WTC11 (cell line): ENCODE measurements around the gene TRIP12. TPM values are rescaled to one million over a fixed set of nuclear protein-coding genes. Genes with fewer than 3 reads are reported as not detected.
A peak's percentile ranks its signal among the peaks of the same experiment; 100 is the strongest.
"Not testable (repeated sequence)": the region's sequence is repeated elsewhere in the genome, so short reads cannot be mapped to it uniquely, and the experiment has no call there.

Experiments
- ATAC-seq: fragments of 200-7000 bp; cut with Tn5 transposase; 2 replicates; pipeline ENCODE4 v1.10.0; 2021; ENCODE audit warnings: mild to moderate bottlenecking, moderate library complexity
- CTCF ChIA-PET: fragments of 300-600 bp; sonication (Branson Sonifier 250); formaldehyde crosslinking; loops from one replicate; lab custom pipeline; 2021; ENCODE audit warnings: antibody characterized with exemption; lab: Charles Lee
- POLR2A ChIA-PET: fragments of 350-600 bp; sonication (Branson Sonifier 250); formaldehyde crosslinking; loops from one replicate; lab custom pipeline; 2021; ENCODE audit warnings: antibody characterized with exemption; lab: Charles Lee
- DNase-seq: peaks from one replicate; pipeline ENCODE4 v3.0.0; 2021; ENCODE audit warnings: low spot score
- H3K27ac Mint-ChIP-seq: 2 replicates; pipeline ENCODE4 v1.8.0; 2021; ENCODE audit warnings: mixed read lengths
- H3K27me3 Mint-ChIP-seq: 2 replicates; pipeline ENCODE4 v1.8.0; 2021; ENCODE audit warnings: low read depth, mild to moderate bottlenecking, moderate library complexity, mixed read lengths
- H3K36me3 Mint-ChIP-seq: 2 replicates; pipeline ENCODE4 v1.8.0; 2021; ENCODE audit warnings: mixed read lengths
- H3K4me1 Mint-ChIP-seq: 2 replicates; pipeline ENCODE4 v1.8.0; 2022; ENCODE audit warnings: mixed read lengths
- H3K4me3 Mint-ChIP-seq: 2 replicates; pipeline ENCODE4 v1.8.0; 2021; ENCODE audit warnings: mild to moderate bottlenecking, moderate library complexity, mixed read lengths
- H3K9me3 Mint-ChIP-seq: 2 replicates; pipeline ENCODE4 v1.8.0; 2021; ENCODE audit warnings: mixed read lengths
- ELF4 ChIP-seq: sonication (generic); formaldehyde crosslinking; IDR thresholded peaks from 2 replicates; pipeline ENCODE4 v1.8.1; 2022; ENCODE audit warnings: low read depth, mild to moderate bottlenecking, moderate library complexity, missing genetic modification reagents
- EMX1 ChIP-seq: fragments of 250-450 bp; sonication (Bioruptor Pico); IDR thresholded peaks from 2 replicates; pipeline ENCODE4 v1.8.0; 2021; ENCODE audit warnings: mild to moderate bottlenecking
- FOXK1 ChIP-seq: sonication (generic); formaldehyde crosslinking; IDR thresholded peaks from 2 replicates; pipeline ENCODE4 v1.8.0; 2022; ENCODE audit warnings: mild to moderate bottlenecking, moderate library complexity, missing genetic modification reagents
- NFYB ChIP-seq: sonication (generic); formaldehyde crosslinking; conservative IDR thresholded peaks from 2 replicates; pipeline ENCODE4 v1.8.0; 2022; ENCODE audit warnings: low read depth, missing genetic modification reagents
- NR1H2 ChIP-seq: sonication (generic); formaldehyde crosslinking; IDR thresholded peaks from 2 replicates; pipeline ENCODE4 v1.9.0; 2021; ENCODE audit warnings: mild to moderate bottlenecking, moderate library complexity, missing genetic modification reagents
- TEAD1 ChIP-seq: sonication (generic); formaldehyde crosslinking; IDR thresholded peaks from 2 replicates; pipeline ENCODE4 v1.8.0; 2022; ENCODE audit warnings: mild to moderate bottlenecking, missing genetic modification reagents
- ZNF416 ChIP-seq: fragments of 250-450 bp; sonication (Bioruptor Pico); IDR thresholded peaks from 2 replicates; pipeline ENCODE4 v1.9.0; 2021; ENCODE audit warnings: mild to moderate bottlenecking, inconsistent platforms
- ZNF671 ChIP-seq: fragments of 250-450 bp; sonication (Bioruptor Pico); IDR thresholded peaks from 2 replicates; pipeline ENCODE4 v1.8.0; 2021; ENCODE audit warnings: mild to moderate bottlenecking
- total RNA-seq: library from RNA; stranded (reverse); gene quantifications from 3 replicates; pipeline ENCODE4 v1.2.3, GENCODE V29; 2021
- TF ChIP-seq, protein P1 (sequence below): sonication (generic); formaldehyde crosslinking; IDR thresholded peaks from 2 replicates; pipeline ENCODE4 v1.8.1; 2023; ENCODE audit warnings: mild to moderate bottlenecking, missing genetic modification reagents, moderate library complexity
- TF ChIP-seq, protein P2 (sequence below): sonication (generic); formaldehyde crosslinking; IDR thresholded peaks from 2 replicates; pipeline ENCODE4 v1.8.0; 2023; ENCODE audit warnings: missing genetic modification reagents, mild to moderate bottlenecking, borderline replicate concordance
- TF ChIP-seq, protein P3 (sequence below): sonication (generic); formaldehyde crosslinking; IDR thresholded peaks from 2 replicates; pipeline ENCODE4 v1.8.0; 2023; ENCODE audit warnings: missing genetic modification reagents
- TF ChIP-seq, protein P4 (sequence below): fragments of 250-450 bp; sonication (Bioruptor Pico); conservative IDR thresholded peaks from 2 replicates; pipeline ENCODE4 v1.9.0; 2021; ENCODE audit warnings: mild to moderate bottlenecking
- TF ChIP-seq, protein P5 (sequence below): fragments of 250-450 bp; sonication (Bioruptor Pico); IDR thresholded peaks from 2 replicates; pipeline ENCODE4 v1.9.0; 2021; ENCODE audit warnings: mild to moderate bottlenecking, borderline replicate concordance

Gene TRIP12
- total RNA-seq, 1 experiment from 2014 or later = 149 TPM

DNA sequence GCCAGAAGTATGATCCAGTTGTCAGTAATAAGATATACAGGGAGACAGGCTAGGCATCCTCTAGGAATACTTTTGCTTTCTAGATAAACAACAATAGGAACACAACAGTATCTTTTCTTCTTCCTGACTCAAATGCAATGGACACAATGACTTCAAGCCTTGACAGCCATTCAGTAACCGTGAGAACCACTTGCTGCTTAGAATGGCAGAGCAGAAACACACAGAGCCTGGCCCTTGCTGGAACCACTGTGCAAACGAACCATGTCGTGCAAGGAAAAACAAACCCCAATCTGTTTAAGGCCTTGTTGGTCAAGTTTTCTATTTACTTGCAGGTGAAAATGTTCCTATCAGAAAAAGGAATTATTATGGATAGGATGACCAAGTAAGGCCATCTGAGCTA is 18.8 kb downstream of the TRIP12 start:
- CTCF ChIA-PET = no interaction called here
- H3K4me1 Mint-ChIP-seq = peaks cover 41% of the 10 kb centered on the region
- DNase-seq = no peak

DNA sequence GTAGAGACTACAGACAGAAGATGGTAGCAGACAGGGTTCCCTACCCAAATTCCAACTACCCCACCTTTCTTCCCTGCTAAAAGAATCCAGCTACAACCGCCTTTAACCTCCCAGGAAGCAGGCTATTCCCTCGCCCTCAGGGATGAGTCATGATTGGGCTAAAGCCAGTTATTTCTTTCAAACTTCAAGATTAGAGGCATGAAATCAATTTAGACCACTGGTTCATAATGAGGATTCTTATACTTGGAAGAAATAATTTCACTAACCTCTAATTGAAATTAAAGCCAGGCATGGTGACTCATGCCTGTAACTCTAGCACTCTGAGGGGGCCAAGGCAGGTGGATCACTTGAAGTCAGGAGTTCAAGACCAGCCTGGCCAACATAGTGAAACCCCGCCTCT is 20.0 kb downstream of the TRIP12 start:
- ATAC-seq (no peak; the same call in 1 of the 2 replicates), DNase-seq (no peak)
- H3K4me3 Mint-ChIP-seq = no peak overlapping the region
- peaks cover 42% of the 10 kb centered on the region for H3K4me1 Mint-ChIP-seq
- H3K36me3 Mint-ChIP-seq = peaks cover 6% of the 10 kb centered on the region
- POLR2A ChIA-PET = no interaction called here
- TF ChIP-seq NR1H2 = no peak
- H3K27ac Mint-ChIP-seq = peak overlapping the region; percentile 57
- CTCF ChIA-PET = interaction anchor here (1.9 kb wide), 1 partner anchor 9 kb away, joined by 8 read pairs; no protein-coding TSS in a partner anchor
- H3K9me3 Mint-ChIP-seq = no peaks in the 10 kb centered on the region
- H3K27me3 Mint-ChIP-seq = no peaks in the 10 kb centered on the region

More for the DNA sequence above, 18.8 kb downstream of the TRIP12 start:
- Mint-ChIP-seq H3K36me3 (peaks cover 14% of the 10 kb centered on the region), H3K27me3 (no peaks in the 10 kb centered on the region), H3K27ac (no peak overlapping the region; the same call in 1 of the 2 replicates)
- TF ChIP-seq FOXK1 (CRISPR knock-in tag) (no peak), TEAD1 (no peak), ZNF416 (CRISPR knock-in tag) (no peak)
- TF ChIP-seq, protein P1, sequence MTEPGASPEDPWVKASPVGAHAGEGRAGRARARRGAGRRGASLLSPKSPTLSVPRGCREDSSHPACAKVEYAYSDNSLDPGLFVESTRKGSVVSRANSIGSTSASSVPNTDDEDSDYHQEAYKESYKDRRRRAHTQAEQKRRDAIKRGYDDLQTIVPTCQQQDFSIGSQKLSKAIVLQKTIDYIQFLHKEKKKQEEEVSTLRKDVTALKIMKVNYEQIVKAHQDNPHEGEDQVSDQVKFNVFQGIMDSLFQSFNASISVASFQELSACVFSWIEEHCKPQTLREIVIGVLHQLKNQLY (CRISPR knock-in tag) = no peak
- TF ChIP-seq, protein P2, sequence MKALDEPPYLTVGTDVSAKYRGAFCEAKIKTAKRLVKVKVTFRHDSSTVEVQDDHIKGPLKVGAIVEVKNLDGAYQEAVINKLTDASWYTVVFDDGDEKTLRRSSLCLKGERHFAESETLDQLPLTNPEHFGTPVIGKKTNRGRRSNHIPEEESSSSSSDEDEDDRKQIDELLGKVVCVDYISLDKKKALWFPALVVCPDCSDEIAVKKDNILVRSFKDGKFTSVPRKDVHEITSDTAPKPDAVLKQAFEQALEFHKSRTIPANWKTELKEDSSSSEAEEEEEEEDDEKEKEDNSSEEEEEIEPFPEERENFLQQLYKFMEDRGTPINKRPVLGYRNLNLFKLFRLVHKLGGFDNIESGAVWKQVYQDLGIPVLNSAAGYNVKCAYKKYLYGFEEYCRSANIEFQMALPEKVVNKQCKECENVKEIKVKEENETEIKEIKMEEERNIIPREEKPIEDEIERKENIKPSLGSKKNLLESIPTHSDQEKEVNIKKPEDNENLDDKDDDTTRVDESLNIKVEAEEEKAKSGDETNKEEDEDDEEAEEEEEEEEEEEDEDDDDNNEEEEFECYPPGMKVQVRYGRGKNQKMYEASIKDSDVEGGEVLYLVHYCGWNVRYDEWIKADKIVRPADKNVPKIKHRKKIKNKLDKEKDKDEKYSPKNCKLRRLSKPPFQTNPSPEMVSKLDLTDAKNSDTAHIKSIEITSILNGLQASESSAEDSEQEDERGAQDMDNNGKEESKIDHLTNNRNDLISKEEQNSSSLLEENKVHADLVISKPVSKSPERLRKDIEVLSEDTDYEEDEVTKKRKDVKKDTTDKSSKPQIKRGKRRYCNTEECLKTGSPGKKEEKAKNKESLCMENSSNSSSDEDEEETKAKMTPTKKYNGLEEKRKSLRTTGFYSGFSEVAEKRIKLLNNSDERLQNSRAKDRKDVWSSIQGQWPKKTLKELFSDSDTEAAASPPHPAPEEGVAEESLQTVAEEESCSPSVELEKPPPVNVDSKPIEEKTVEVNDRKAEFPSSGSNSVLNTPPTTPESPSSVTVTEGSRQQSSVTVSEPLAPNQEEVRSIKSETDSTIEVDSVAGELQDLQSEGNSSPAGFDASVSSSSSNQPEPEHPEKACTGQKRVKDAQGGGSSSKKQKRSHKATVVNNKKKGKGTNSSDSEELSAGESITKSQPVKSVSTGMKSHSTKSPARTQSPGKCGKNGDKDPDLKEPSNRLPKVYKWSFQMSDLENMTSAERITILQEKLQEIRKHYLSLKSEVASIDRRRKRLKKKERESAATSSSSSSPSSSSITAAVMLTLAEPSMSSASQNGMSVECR (CRISPR knock-in tag) = no peak
- TF ChIP-seq, protein P3, sequence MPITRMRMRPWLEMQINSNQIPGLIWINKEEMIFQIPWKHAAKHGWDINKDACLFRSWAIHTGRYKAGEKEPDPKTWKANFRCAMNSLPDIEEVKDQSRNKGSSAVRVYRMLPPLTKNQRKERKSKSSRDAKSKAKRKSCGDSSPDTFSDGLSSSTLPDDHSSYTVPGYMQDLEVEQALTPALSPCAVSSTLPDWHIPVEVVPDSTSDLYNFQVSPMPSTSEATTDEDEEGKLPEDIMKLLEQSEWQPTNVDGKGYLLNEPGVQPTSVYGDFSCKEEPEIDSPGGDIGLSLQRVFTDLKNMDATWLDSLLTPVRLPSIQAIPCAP (CRISPR knock-in tag) = no peak
- TF ChIP-seq, all 79 proteins: peak for 0
- Mint-ChIP-seq H3K4me3 (no peak overlapping the region), H3K9me3 (no peaks in the 10 kb centered on the region)
- no peak for ATAC-seq
- POLR2A ChIA-PET = no interaction called here

DNA sequence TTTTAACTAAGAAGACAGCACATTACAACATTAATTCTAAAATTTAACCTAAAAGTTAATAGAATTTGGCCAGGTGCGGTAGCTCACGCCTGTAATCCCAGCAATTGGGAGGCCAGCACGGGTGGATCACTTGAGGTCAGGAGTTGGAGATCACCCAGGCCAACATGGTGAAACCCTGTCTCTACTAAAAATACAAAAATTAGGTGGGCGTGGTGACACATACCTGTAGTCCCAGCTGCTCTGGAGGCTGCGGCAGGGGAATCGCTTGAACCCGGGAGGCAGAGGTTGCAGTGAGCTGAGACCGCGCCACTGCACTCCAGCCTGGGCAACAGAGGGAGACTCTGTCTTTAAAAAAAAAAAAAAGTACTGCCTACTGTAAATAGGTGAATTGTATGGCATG is 21.3 kb downstream of the TRIP12 start:
- H3K27ac Mint-ChIP-seq, ATAC-seq, H3K4me3 Mint-ChIP-seq, DNase-seq, H3K27me3 Mint-ChIP-seq, H3K9me3 Mint-ChIP-seq, H3K36me3 Mint-ChIP-seq, POLR2A ChIA-PET: not testable (repeated sequence)
- CTCF ChIA-PET = interaction anchor here (1.9 kb wide), 1 partner anchor 11 kb away, joined by 8 read pairs; no protein-coding TSS in a partner anchor
- H3K4me1 Mint-ChIP-seq = peaks cover 39% of the 10 kb centered on the region

DNA sequence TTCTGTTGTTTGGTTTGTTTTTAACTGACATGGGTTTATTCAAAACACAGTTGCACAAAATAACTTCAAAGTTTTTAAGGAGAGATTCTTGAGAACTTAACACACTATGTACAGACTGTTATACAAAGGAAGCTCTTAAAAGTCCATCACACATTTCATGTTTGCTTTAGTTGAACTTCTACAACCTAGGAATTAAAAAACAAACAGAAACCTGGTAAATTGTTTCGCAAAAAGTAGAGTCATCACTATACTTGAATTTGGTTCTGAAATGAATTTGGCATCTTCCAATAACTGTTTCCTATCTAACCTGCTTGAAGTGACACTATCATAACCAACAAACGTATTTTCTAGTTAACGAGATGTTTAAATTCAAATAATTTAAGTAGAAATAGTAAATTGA is 21.8 kb downstream of the TRIP12 start:
- ATAC-seq = no peak
- H3K36me3 Mint-ChIP-seq = peaks cover 6% of the 10 kb centered on the region
- no peaks in the 10 kb centered on the region for H3K9me3 Mint-ChIP-seq
- peaks cover 35% of the 10 kb centered on the region for H3K4me1 Mint-ChIP-seq
- no peak overlapping the region for H3K4me3 Mint-ChIP-seq
- DNase-seq = no peak
- CTCF ChIA-PET = interaction anchor here (1.4 to 1.9 kb wide), 2 partner anchors 11 kb away, joined by 6 to 8 read pairs; no protein-coding TSS in a partner anchor
- H3K27ac Mint-ChIP-seq = no peak overlapping the region
- TF ChIP-seq ZNF416 (CRISPR knock-in tag) (no peak), FOXK1 (CRISPR knock-in tag) (no peak), EMX1 (CRISPR knock-in tag) (no peak), NR1H2 (no peak), ELF4 (CRISPR knock-in tag) (no peak), ZNF671 (CRISPR knock-in tag) (no peak), NFYB (CRISPR knock-in tag) (no peak)
- TF ChIP-seq, protein P4, sequence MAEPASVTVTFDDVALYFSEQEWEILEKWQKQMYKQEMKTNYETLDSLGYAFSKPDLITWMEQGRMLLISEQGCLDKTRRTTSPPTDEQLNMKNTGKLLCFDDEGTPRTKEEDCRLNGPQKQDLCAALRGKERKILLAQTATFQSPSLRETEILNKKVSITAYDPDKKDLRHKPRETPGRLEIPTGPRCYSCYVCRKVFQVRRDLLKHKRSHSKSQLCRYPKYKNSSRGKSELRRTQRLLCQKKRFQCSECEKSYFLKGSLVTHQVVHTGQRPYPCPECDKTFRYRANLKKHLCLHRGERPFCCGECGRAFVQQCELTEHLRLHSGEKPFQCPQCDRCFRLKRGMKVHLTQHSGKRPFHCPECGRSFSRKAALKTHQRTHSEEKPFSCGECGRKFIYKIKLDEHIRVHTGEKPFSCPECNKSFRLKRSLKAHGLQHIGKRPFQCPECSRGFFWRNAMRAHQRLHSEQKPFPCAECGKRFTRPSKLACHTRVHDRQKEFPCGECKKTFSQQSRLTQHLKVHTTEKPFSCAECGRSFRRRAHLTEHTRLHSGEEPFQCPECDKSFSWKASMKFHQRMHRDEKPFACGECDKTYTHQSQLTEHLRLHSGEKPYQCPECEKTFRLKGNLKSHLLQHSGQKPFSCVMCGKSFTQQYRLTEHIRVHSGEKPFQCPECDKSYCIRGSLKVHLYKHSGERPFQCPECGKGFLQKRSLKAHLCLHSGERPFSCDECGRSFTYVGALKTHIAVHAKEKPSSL = no peak
- TF ChIP-seq, protein P1 (CRISPR knock-in tag) = no peak
- TF ChIP-seq, protein P5, sequence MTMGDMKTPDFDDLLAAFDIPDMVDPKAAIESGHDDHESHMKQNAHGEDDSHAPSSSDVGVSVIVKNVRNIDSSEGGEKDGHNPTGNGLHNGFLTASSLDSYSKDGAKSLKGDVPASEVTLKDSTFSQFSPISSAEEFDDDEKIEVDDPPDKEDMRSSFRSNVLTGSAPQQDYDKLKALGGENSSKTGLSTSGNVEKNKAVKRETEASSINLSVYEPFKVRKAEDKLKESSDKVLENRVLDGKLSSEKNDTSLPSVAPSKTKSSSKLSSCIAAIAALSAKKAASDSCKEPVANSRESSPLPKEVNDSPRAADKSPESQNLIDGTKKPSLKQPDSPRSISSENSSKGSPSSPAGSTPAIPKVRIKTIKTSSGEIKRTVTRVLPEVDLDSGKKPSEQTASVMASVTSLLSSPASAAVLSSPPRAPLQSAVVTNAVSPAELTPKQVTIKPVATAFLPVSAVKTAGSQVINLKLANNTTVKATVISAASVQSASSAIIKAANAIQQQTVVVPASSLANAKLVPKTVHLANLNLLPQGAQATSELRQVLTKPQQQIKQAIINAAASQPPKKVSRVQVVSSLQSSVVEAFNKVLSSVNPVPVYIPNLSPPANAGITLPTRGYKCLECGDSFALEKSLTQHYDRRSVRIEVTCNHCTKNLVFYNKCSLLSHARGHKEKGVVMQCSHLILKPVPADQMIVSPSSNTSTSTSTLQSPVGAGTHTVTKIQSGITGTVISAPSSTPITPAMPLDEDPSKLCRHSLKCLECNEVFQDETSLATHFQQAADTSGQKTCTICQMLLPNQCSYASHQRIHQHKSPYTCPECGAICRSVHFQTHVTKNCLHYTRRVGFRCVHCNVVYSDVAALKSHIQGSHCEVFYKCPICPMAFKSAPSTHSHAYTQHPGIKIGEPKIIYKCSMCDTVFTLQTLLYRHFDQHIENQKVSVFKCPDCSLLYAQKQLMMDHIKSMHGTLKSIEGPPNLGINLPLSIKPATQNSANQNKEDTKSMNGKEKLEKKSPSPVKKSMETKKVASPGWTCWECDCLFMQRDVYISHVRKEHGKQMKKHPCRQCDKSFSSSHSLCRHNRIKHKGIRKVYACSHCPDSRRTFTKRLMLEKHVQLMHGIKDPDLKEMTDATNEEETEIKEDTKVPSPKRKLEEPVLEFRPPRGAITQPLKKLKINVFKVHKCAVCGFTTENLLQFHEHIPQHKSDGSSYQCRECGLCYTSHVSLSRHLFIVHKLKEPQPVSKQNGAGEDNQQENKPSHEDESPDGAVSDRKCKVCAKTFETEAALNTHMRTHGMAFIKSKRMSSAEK (CRISPR knock-in tag) = no peak
- POLR2A ChIA-PET = no interaction called here
- no peaks in the 10 kb centered on the region for H3K27me3 Mint-ChIP-seq
